NOMO-1 treated with DMSO at 0.1 percent for 48 hours (cell line): ENCODE data around the gene ARVCF.

Source experiments
- DNase-seq: peaks from one replicate; lab custom pipeline; 2025; ENCODE audit not compliant: unreplicated experiment; lab: John Stamatoyannopoulos, UW

The ARVCF gene

DNA sequence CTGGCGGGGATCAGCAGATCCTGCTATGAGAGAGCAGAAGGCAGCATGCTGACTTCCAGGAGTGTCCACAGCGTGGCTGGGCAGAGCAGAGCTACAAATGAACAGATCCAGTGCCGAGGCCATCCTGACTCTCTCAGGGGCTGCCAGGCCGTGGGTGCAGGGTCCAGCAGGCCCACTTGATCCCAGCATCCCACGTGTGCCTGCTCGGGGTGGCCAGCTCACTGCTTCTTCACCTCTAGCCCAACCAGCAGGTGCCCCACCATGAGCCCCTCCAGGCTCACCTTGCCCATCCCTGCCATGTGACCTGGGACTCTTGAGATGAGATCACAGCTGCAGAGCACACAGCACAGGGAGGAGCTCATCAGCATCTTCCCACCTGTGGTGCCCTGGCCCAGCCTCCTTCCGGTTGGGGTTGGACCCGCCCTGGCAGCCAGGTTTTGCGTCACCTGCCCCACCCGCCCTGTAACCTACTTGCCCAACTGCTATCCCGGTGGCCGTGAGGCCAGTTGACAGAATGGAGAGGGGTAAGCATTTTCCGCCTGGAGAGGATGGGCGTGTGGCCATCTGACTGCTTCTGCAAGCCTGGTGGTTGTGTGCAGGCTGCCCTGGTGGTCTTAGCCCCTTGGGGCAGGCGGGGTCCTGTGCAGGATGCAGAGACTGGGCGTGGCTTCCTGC lies 15.2 kb upstream of the ARVCF start:
- DNase-seq = no peak

DNA sequence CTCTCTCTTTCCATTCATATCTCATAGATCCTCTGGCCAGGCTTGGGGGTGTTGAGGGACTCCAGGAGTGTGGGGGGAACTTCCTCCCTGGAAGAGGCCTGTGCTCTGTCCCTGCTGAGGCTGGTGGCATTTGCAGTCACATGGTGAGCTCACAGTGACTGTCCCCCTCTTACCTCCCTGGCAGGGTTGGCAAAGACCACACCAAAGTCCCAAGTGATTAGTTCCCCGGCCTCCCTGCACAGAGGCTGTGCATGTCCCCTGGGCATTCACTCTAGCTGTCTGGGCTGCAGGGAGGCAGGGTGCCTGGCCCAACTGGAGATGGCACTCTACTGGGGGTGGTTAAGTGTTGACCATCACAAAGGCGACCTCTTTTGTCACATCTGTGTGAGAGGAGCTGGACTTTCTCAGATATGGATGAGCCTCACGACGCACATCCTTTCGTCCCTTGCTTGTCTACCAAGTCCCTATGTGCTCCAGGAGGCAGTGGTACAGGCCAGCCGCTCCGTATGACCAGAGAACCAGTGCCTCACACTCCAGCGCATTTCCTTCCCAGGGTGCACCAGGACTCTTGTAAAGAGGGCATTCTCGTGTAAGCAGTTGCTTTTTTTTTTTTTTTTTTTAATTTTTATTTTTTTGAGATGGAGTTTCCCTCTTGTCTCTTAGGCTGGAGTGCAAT lies 13.1 kb upstream of the ARVCF start:
- DNase-seq = no peak

DNA sequence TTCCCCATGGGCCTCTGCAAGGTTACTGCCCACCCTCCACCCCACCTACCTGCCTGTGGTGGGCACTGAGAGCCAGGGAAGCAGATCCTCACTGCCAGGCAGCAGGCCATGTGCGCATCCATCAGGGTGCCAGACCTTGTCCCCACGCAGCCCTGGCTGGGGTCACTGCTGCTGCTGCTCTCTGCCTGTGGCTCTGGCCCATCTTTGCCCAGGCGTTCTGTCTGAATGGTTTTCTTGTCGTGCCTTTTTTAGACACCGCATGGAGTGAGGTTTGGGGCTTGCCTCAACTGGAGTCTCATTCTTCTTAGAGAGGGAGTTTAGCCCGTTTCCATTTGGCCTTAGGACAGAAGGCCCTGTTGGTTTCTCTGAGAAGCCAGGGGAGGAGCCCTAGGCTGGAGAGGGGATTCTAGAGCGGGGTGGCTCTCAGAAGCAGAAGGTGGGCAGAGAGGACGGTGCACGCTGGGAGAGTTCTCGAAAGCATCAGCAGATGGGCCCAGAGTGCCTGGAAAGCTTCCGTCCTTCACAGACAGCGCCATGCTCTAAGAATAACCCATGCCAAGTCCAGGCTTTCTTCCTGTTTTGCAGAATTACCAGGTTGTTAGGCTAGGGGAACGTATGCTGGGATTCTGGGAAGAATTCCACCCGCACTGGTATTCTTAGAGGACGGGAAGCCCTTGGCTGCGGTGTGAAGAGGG lies 12.4 kb upstream of the ARVCF start:
- no peak for DNase-seq

DNA sequence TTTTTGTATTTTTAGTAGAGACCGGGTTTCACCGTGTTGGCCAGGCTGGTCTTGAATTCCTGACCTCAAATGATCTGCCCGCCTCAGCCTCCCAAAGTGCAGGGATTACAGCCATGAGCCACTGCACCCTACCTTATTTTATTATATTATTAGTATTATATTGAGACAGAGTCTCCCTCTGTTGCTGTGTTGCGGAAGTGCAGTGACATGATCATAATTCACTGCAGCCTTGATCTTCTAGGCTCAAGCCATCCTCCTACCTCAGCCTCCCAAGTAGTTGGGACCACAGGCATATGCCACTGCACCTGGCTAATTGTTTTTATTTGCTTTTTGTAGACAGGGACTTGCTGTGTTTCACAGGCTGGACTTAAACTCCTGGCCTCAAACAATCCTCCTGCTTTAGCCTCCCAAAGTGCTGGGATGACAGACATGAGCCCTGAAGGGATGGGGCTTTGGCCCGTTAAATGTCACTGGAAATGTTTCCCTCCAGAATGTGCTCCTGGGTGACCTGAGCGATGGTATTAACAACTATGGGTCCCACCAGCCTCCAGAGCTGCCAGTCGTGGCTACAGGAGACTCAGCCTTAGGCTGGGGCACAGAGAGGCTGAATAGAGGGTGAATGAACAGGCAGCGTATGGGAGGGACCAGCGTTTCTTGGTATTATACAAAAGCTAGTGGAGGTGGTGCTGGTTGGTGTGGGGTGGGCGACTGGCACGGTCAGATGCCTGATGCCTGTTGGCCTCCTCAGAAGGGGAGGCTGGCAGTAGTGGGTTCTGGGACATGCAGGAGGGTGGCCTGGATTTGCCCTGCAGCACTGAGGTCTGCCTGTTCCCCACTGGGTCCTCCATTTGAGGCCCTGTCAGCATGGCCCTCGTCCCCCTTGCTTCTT lies 11.6 kb upstream of the ARVCF start:
- DNase-seq = no peak

DNA sequence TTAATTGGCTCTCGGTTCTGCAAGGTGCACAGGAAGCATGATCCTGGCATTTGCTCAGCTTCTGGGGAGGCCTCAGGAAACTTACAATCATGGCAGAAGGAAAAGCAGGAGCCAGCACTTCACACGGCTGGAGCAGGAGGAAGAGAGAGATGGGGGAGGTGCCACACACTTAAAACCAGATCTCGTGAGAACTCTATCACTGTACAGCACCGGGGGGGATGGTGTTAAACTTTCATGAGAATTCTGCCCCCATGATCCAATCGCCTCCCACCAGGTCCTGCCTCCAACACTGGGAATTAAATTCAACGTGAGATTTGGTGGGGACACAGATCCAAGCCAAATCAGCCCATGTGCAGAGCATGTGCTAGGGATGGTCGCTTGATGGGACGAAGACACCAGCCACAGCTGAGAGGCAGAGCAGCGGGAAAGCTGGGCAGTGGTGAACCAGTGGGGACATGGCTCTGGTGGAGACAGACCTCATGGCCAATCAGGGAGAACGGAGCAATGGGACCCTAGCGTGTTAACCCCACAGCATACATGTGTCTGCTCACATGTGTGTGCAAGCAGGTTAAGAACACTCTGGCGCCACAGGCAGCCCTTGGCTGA lies 10.5 kb upstream of the ARVCF start:
- DNase-seq = no peak

DNA sequence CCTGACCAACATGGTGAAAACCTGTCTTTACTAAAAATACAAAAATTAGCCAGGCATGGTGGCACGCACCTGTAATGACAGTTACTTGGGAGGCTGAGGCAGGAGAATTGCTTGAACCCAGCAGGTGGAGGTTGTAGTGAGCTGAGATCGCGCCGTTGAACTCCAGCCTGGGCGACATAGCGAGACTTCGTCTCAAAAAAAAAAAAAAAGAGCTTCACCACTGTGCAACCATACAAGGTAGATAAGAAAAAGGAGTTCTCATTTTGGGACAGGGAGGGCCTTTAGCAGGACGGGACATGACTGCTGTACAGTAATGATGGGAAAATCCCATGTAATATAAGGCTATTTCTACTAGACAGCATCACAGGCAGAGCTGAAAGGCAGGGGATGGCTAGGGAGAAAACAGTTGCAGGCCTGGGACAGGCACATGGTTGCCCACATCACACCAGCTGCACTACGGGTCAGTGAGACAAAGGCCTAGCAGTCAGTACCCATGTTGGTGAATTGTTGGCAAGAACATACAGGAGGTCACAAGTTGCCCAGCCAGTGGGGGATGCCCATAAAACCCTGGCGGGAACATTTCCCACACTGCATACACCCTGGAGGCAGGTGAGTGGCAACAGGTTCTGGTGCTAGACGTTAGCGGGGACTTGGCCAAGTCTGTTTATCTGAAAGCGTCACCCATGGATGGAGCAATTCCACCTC lies 9.7 kb upstream of the ARVCF start:
- no peak for DNase-seq

DNA sequence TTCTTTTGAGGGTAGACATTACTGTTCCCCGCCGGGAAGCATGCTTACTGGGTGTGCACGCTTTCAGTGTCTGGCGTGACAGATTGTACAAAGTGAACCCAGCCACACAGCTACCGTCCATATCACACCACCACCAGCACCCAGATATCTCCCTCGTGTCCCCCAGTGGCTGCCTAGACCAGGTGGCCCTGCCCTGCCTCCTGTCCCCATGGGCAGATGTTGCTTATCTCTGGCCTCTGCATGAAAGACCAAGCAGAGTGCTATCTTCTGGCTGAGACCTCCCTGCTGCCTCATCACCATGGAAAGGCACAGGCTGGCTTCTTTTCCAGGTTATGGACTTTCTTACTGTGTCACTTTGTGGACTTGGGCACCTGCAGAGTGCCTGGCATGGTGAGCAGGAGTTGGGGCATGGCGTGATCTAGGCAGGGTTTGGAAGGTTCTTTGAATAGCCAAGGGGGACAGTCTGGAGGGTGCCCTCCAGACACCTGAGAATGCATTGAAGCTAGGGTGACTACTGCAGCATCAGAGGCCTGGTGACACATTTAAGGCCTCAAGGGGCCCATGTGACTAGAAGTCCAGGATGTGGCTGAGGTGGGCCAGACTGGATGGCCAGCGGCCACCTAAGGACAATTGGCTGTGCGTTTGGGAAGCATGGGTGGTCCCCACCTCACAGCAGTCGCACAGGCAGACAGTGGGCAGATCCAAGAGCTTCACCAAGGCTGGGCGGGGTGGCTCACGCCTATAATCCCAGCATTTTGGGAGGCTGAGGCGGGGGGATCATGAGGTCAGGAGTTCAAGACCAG lies 9.0 kb upstream of the ARVCF start:
- no peak for DNase-seq

DNA sequence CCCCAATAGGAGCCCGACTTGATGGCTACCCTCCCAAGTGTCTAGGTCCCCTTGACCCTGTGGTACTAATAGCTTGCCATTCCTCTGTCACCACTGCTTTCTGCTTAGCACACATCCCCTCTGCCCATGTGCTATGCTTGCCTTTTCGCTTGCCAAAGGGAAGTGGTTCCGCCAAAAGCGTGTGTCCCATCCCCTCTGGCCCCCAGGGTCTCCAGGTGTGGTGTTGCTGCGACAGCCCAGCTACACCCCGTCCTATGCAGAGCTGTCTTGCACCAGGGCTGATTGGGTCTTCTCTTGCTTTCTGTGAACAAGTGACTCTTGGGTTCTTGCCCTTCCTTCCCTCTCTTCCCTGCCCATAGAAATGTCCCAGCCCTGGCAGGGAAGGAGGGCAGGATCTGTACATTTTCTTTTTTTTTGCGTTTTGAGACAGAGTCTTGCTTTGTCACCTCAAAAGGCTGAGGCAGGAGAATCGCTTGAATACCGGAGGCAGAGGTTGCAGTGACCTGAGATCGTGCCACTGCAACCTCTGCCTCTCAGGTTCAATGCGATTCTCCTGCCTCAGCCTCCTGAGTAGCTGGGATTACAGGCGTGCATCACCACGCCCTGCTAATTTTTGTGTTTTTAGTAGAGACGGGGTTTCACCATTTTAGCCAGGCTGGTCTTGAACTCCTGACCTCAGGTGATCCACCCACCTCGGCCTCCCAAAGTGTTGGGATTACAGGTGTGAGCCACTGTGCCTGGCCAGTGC lies 8.2 kb upstream of the ARVCF start:
- DNase-seq = no peak

DNA sequence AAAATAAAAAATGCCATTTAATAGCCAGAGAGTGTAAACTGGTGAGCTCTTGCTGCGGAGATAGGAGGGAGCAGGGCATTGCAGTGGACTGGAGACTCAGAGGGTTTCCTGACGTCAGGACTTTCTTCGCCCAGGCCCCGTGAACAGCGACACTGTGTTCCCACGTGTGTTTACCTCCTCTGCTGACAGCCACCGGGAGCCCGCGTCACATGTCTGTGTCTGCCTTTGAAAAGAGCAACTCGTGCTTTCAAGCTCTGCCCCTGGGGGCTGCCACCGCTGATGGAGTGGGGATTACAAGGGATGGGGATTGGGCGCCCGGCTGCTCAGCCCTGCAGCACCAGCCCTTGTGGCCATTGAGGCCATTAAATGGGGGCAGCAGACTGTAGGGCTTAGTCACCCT lies 7.6 kb upstream of the ARVCF start:
- no peak for DNase-seq

DNA sequence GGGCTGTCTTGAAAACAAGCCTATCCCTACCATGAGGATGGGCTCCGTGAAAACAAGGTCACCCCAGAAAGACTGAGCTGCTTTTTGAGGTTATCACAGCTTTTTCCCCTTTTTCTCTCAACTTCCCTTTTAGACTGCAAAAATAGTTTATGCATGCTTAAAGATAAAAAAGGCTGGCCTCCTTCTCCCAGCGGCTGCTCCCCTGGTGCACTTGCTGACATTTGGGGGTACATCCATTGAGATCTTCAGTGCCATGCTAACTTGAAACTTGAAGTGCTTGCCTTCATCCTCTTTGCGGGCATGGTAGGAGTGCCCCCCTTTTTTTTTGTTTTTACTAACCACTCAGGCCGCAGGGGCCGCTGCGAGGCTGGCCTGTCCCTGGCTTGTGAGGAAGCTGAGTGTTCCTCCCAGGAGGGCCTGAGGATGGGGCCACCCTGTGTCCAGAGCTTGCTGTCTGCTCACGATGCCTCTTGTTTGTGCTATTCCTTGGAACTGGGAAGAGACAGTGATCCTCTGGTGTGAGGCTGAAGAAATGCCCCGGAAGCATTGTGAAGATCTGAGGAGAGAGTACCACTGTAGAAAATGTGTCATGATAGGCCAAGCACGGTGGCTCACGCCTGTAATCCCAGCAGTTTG lies 6.5 kb upstream of the ARVCF start:
- DNase-seq = peak; percentile 43

DNA sequence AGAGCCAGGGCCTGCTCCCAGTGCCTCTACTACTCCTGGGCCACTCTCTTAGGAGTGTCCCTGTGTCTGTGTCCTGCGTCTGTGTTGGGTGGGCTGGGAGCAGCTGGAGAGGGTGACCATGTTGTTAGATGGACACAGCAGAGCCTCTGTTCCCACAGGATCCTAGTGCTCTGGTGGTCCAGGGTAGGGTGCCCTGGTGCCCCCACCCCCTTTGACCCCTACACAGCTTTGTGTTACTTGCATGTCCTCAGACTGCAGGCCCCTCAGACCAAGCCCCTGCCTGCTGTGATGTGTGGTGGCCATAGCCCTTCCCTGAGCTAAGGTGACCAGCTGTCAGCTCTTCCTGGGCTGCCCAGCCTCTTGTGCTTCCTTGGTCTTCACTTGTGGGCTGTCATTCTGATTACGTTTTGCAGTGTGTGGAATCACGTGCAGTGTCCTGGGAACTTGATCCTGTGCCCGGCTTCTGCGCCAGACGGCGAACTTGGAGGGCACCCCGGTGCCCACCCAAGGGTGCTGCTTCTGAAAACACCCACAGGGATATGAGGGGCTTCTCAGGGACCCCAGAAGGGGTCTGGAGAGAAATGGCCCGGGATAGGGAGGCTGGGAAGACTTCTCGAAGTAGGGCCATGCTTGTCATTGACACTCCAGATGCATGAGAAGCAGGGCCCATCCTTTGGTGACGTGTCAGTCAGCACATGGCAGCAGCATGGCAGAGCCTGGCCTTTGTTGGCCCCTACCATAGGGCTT lies 5.8 kb upstream of the ARVCF start:
- no peak for DNase-seq

DNA sequence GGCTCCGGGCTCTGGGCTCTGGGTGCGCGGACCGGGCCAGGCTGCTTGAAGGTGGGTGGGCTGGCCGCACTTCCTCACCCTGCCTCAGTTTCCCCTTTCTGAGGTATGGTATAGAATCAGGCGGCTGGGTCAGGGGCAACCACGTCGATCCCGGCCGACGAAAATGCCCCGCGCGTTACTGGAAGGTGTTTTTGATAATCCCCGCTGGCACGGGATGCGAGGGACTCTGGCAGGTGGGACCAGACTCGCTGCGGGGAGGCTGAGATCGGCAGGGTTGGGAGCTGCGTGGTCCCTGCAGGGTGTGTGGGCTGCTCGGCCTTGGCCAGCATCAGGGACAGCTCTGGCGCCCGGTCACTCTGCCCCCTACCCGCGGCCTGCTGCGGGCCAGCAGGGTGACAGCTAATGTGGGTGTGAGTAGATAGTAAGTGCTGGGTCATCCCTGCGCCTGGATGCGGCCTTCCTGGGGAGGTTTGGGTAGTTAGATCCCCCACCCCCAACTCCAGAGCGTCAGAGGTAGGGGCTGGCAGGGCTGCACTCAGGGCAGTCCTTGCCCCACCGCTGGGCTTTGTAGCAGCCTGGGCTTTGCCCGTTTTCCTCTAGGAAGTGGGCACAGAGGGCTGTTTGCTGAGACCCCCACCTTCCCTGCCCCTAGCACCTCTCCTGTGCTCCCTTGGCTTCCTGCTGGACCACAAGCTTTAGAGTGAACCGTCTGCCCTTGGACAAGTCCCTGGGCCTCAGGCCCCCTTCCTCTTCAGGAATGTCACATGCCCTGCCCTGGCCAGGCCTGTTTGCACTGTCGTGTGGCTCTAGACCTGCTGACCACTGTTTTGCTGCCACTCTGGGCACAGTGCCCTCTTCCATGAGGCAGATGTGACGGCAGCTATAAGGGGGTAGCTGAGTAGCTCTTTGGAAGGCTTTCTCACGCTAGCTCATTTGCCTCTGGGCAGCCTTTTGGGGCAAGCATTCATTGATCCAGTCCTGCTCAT lies 4.9 kb upstream of the ARVCF start:
- DNase-seq = no peak

DNA sequence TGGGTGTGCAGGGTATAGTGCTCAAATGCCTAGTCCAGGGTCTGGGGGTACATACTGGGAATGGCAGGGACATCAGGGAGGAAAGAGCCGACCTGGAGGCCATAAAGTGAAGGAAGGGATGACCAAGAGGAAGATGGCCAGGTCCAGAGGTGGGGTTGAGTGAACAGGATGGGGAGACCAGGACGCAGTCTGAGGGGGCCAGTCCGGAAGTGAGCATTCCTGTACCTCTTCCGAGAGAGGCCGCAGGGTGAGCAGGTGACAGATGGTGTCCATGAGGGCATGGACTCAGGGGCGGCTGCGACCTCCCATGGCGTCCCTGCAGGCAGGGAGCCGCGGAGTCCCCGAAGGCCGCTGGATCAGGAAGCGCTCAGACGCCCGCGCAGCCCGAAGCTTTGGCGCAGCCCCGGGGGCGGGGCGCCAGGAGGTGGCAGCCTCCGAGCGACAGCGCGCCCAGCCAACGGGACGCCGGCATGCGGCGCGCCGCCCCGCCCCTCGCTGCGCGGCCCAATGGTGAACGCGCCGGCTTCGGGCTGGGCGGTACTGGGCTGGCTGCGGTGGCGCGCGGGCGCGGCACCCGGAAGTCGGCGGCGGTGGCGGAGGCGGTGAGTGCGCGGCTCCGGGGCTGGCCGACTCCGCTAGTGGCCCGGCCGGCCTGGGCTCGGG lies 4.0 kb upstream of the ARVCF start, which contains the start of gene TANGO2:
Gene TANGO2, plus strand, starts transcription at position 578 of the 663 bp plus-strand sequence. CDS start 15,689 bp downstream, outside the sequence.
- peak; percentile 87 for DNase-seq

DNA sequence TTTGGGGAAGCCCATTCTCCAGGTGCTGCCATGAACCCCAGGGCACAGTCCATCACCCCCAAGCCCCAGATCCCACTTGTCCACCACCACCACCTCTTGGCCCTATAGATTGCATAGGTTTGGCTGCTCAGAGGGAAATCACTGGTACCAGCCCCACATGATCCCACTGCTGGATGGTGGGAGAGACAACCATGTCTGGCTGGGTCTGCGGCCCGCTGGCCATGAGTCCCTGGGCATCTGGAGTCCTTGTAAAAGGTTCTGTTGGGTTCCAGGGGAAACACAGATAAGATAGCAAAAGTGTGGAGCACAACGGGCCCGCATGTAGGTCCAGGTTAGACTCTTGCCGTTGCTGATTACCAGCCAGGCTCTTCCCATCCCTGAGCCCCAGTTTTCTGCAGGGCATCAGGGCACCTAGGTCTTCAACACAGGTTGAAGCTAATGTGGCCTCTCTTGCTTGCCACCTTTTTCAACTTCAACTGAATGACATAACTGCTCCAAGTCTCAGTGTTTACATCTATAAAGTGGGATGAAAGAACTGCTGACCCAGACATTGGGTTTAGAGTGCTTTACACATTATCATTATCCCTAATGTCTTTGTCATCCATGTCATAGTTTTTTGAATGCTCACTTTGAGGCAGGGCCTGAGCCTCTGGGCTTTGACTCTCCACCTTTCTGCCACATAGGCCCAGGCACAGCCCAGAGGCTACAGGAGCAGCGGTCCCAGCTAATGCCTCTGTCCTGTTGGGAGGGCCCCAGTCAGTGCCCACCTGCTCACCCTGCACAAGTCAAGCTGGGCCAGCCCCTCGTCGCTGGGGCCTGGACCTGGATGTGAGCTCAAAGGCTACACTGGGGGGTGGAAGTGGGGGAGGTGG lies 3.3 kb upstream of the ARVCF start:
- no peak for DNase-seq

DNA sequence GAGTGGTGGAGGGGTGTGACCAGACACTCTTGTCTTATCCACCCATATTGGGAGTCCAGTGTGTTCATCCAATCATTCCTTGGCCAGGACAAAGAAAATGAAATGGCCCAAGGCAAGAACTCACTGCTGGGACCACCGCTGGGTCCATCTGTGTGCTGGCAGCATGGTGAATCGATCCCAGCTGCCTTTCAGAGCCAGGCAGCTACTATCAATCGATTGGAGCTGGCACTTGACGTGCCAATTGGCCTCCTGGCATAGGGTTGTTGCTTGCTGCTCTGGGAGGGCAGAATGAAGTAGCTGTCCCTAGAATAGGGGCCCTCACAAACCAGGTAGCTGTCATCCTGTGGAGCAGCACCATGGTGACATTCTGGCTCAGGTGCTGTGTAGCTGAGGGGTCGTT lies 1.4 kb upstream of the ARVCF start:
- DNase-seq = no peak
